ENCODE results near the gene MYO1C.

- TF ChIP-seq CTCF (IDR thresholded peaks at IDR 0.05; ENCODE audit: low read length) = no peak
- no peak for TF ChIP-seq EZH2 (IDR thresholded peaks at IDR 0.05; ENCODE audit: borderline replicate concordance, low read length)
Observed at GRCh38 chr17:1461198-1461944, 31.1 kb downstream of the MYO1C start.
